Measurements from ENCODE around the gene RPS6KA1.

DNA sequence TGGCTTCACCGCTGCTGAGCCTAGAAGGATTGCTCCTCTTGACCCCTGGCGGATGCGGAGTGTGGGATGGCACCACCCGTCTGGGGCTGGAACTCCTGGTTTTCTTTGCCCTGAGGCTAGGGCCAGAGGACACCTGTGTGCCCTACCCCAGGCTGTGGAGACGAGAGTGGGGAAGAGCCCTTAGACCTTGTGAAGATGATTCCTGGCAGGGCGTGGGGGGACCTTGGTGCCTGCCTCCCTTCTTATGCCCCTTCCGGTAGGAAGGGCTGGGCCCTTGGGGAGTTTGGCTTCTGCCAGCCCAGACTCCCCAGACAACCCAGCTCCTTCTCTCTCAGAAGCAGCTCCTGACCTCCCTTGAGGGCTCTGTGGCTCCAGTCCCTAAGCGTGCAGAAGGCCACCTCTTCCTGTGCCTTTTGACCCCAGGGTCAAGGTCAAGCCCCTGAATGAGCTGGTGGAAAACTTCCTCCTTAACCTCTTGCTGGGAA is 891 bp downstream of the RPS6KA1 start:
- TF ChIP-seq TAF1 (IDR thresholded peaks at IDR 0.05; ENCODE audit: borderline replicate concordance, insufficient read depth, low read length) = no peak
- TF ChIP-seq, protein P1, sequence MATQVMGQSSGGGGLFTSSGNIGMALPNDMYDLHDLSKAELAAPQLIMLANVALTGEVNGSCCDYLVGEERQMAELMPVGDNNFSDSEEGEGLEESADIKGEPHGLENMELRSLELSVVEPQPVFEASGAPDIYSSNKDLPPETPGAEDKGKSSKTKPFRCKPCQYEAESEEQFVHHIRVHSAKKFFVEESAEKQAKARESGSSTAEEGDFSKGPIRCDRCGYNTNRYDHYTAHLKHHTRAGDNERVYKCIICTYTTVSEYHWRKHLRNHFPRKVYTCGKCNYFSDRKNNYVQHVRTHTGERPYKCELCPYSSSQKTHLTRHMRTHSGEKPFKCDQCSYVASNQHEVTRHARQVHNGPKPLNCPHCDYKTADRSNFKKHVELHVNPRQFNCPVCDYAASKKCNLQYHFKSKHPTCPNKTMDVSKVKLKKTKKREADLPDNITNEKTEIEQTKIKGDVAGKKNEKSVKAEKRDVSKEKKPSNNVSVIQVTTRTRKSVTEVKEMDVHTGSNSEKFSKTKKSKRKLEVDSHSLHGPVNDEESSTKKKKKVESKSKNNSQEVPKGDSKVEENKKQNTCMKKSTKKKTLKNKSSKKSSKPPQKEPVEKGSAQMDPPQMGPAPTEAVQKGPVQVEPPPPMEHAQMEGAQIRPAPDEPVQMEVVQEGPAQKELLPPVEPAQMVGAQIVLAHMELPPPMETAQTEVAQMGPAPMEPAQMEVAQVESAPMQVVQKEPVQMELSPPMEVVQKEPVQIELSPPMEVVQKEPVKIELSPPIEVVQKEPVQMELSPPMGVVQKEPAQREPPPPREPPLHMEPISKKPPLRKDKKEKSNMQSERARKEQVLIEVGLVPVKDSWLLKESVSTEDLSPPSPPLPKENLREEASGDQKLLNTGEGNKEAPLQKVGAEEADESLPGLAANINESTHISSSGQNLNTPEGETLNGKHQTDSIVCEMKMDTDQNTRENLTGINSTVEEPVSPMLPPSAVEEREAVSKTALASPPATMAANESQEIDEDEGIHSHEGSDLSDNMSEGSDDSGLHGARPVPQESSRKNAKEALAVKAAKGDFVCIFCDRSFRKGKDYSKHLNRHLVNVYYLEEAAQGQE (IDR thresholded peaks at IDR 0.05; ENCODE audit: insufficient read depth in 1 of 2, low read depth in 2 of 2, low read length in 2 of 2) = no peak
- TF ChIP-seq POLR2AphosphoS5 (IDR thresholded peaks at IDR 0.05; ENCODE audit: low read depth, low read length) = no peak
- no peak for TF ChIP-seq FOXP2 (optimal IDR thresholded peaks at IDR 0.05; ENCODE audit: borderline replicate concordance, extremely low read depth, extremely low read length, insufficient read depth)
